Measurements from ENCODE around the gene KPNB1.

GRCh38 chr17:47665655-47666054 is 15.9 kb downstream of the KPNB1 start:
- no peak for TF ChIP-seq CTCF (IDR thresholded peaks at IDR 0.05 in 8 of 11, conservative IDR thresholded peaks at IDR 0.05 in 3 of 11)
- no peak for TF ChIP-seq POLR2A (IDR thresholded peaks at IDR 0.05)
- no peak for TF ChIP-seq POLR2AphosphoS5 (IDR thresholded peaks at IDR 0.05)

Measured in spleen (tissue), 7 donors.